Measurements from ENCODE around the gene PLAAT4. TPM values are rescaled to one million over a fixed set of nuclear protein-coding genes. Genes with fewer than 3 reads are reported as not detected.

Gene PLAAT4
- total and polyA plus RNA-seq, 9 donors: 35.8 to 71.6 (median 62.5) TPM

- Histone ChIP-seq H3K9me3 (peaks cover 0 to 5% of the 10 kb centered on the region in 2 donors), H3K27me3 (no peaks in the 10 kb centered on the region), H3K36me3 (no peaks in the 10 kb centered on the region), H3K27ac (no peak overlapping the region), H3K4me1 (ENCODE audit: insufficient read depth) (no peaks in the 10 kb centered on the region), H3K4me3 (no peak overlapping the region)
- intact Hi-C loops (cut with DNase I): no loop called here
- TF ChIP-seq POLR2A (IDR thresholded peaks at IDR 0.05): no peak
- no peak for TF ChIP-seq EP300 (IDR thresholded peaks at IDR 0.05)
- no peak for TF ChIP-seq CTCF (IDR thresholded peaks at IDR 0.05)
- no peak for DNase-seq
These were observed 46.7 kb downstream of the PLAAT4 start for GRCh38 chr11:63583357-63583677.

- TF ChIP-seq EP300 (IDR thresholded peaks at IDR 0.05): no peak
- intact Hi-C loops (cut with DNase I): no loop called here
- Histone ChIP-seq H3K9me3 (no peaks in the 10 kb centered on the region), H3K4me3 (no peak overlapping the region), H3K27ac (no peak overlapping the region), H3K27me3 (no peaks in the 10 kb centered on the region), H3K4me1 (ENCODE audit: insufficient read depth) (no peaks in the 10 kb centered on the region), H3K36me3 (no peaks in the 10 kb centered on the region)
- WGBS, 3 donors: 89 to 97% (median 91%) methylated on average over 6 of the region's 6 CpGs
- no peak for DNase-seq
These were observed 50.0 kb downstream of the PLAAT4 start for GRCh38 chr11:63586451-63587166.

- WGBS, 3 donors: 18 to 22% (median 21%) methylated on average over 3 of the region's 3 CpGs
- no peaks in the 10 kb centered on the region for H3K27me3 ChIP-seq
- TF ChIP-seq EP300 (IDR thresholded peaks at IDR 0.05): no peak
- no peak for TF ChIP-seq CTCF (IDR thresholded peaks at IDR 0.05)
- no peak for TF ChIP-seq POLR2A (IDR thresholded peaks at IDR 0.05)
- DNase-seq: peak in 1 of 5 donors; percentile 68
- no peak overlapping the region for H3K27ac ChIP-seq
- no peaks in the 10 kb centered on the region for H3K36me3 ChIP-seq
- no peaks in the 10 kb centered on the region for H3K9me3 ChIP-seq
- no peaks in the 10 kb centered on the region for H3K4me1 ChIP-seq (ENCODE audit: insufficient read depth)
- intact Hi-C loops (cut with DNase I): no loop called here
- H3K4me3 ChIP-seq: no peak overlapping the region
These were observed 52.4 kb downstream of the PLAAT4 start for GRCh38 chr11:63589000-63589399.

- Histone ChIP-seq H3K9me3 (no peaks in the 10 kb centered on the region), H3K4me3 (no peak overlapping the region), H3K27ac (no peak overlapping the region), H3K36me3 (no peaks in the 10 kb centered on the region), H3K27me3 (no peaks in the 10 kb centered on the region), H3K4me1 (ENCODE audit: insufficient read depth) (no peaks in the 10 kb centered on the region)
- intact Hi-C loops (cut with DNase I): no loop called here
- 90 to 94% (median 91%) methylated on average over 18 of the region's 18 CpGs for WGBS, 3 donors
- DNase-seq: no peak
- TF ChIP-seq EP300 (IDR thresholded peaks at IDR 0.05) (no peak), POLR2A (IDR thresholded peaks at IDR 0.05) (no peak), CTCF (IDR thresholded peaks at IDR 0.05) (no peak)
These were observed 53.6 kb downstream of the PLAAT4 start for GRCh38 chr11:63590024-63590788.

- Histone ChIP-seq H3K4me3 (no peak overlapping the region), H3K9me3 (no peaks in the 10 kb centered on the region), H3K4me1 (ENCODE audit: insufficient read depth) (no peaks in the 10 kb centered on the region), H3K27ac (no peak overlapping the region), H3K27me3 (no peaks in the 10 kb centered on the region), H3K36me3 (no peaks in the 10 kb centered on the region)
- intact Hi-C loops (cut with DNase I): no loop called here
- TF ChIP-seq EP300 (IDR thresholded peaks at IDR 0.05) (no peak), CTCF (IDR thresholded peaks at IDR 0.05) (peak in 2 of 3 donors; percentile 34 to 52)
- WGBS, 3 donors: 61 to 80% (median 68%) methylated on average over 4 of the region's 4 CpGs
- peak in 1 of 5 donors; percentile 61 for DNase-seq
These were observed 56.4 kb downstream of the PLAAT4 start for GRCh38 chr11:63592975-63593395.

Measured in ovary (tissue), 9 donors.